ENCODE measurements around the gene PEX10. TPM values are rescaled to one million over a fixed set of nuclear protein-coding genes. Genes with fewer than 3 reads are reported as not detected.
A peak's percentile ranks its signal among the peaks of the same experiment; 100 is the strongest.

Gene PEX10
- total RNA-seq (2022) (31.3 and 36.1 TPM in 2 replicates), Bru-seq, nascent RNA (percentile 64 among the genes with signal in this experiment), BruChase-seq, experiment 1, labeled RNA remaining after a 6-hour chase (percentile 65 among the genes with signal in this experiment), BruChase-seq, experiment 2, labeled RNA remaining after a 2-hour chase (percentile 55 among the genes with signal in this experiment)
- long read RNA-seq, transcript PEX10-202 (6 exons, 1,997 nt) = major isoform, 52 of 72 reads
- long read RNA-seq, partial matches to known transcripts = 2 of 72 reads
- long read RNA-seq, other reads (novel, unspliced or antisense) = 16 of 72 reads

DNA sequence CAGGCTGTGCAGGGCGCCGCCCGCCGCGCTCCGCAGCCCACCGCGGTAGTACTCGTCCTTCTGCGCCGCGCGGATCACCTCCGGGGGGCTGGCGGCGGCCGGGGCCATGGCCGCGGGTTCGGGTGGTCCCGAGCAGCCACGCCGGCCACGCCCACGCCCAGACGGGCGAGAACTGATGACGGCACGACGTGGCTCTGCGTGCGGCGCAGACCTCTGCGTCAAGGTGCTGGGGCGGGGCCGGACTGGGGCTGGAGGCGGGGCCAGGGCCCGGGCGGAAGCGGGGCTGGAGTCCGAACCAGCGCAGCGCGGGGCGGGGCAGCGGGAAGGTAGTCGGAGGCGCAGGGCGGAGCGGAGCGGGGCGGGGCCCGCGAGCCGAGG is at the start of gene PEX10:
Gene PEX10, minus strand, starts transcription at position 170 of the 378 bp plus-strand sequence. Its CDS starts 62 bp downstream, at position 108.
- POLR2A ChIA-PET = interaction anchor here (0.8 to 2.9 kb wide), 8 partner anchors 16 to 1277 kb away, joined by 3 to 22 read pairs (median 6); partner anchors contain the start of gene PANK4
- peaks cover 2% of the 10 kb centered on the region for H3K36me3 Mint-ChIP-seq (ENCODE audit: insufficient read depth, unreplicated experiment)
- H3K4me1 Mint-ChIP-seq (ENCODE audit: insufficient read depth, unreplicated experiment) = peaks cover 8% of the 10 kb centered on the region

GRCh38 chr1:2460996-2461751 is 48.8 kb upstream of the PEX10 start:
- H3K9me3 Mint-ChIP-seq (ENCODE audit: unreplicated experiment) = no peaks in the 10 kb centered on the region
- peaks cover 6% of the 10 kb centered on the region for H3K4me1 Mint-ChIP-seq (ENCODE audit: insufficient read depth, unreplicated experiment)
- H3K27ac Mint-ChIP-seq (ENCODE audit: low read depth, unreplicated experiment) = no peak overlapping the region
- CTCF ChIA-PET = interaction anchor here (0.7 kb wide), 1 partner anchor 12 kb away, joined by 3 read pairs; no protein-coding TSS in a partner anchor
- no TSS peak for BruUV-seq (replicated peaks)
- peaks cover 5% of the 10 kb centered on the region for H3K36me3 Mint-ChIP-seq (ENCODE audit: insufficient read depth, unreplicated experiment)
- intact Hi-C loops (cut with micrococcal nuclease) = no loop called here
- TF ChIP-seq, protein P1, sequence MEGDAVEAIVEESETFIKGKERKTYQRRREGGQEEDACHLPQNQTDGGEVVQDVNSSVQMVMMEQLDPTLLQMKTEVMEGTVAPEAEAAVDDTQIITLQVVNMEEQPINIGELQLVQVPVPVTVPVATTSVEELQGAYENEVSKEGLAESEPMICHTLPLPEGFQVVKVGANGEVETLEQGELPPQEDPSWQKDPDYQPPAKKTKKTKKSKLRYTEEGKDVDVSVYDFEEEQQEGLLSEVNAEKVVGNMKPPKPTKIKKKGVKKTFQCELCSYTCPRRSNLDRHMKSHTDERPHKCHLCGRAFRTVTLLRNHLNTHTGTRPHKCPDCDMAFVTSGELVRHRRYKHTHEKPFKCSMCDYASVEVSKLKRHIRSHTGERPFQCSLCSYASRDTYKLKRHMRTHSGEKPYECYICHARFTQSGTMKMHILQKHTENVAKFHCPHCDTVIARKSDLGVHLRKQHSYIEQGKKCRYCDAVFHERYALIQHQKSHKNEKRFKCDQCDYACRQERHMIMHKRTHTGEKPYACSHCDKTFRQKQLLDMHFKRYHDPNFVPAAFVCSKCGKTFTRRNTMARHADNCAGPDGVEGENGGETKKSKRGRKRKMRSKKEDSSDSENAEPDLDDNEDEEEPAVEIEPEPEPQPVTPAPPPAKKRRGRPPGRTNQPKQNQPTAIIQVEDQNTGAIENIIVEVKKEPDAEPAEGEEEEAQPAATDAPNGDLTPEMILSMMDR (IDR thresholded peaks at IDR 0.05; ENCODE audit: unreplicated experiment) = no peak
- POLR2A ChIA-PET = no interaction called here
- H3K4me3 Mint-ChIP-seq (ENCODE audit: unreplicated experiment) = no peak overlapping the region
- no peak for DNase-seq (ENCODE audit: unreplicated experiment)
- no peaks in the 10 kb centered on the region for H3K27me3 Mint-ChIP-seq (ENCODE audit: insufficient read depth, unreplicated experiment)

More for the DNA sequence above, at the start of gene PEX10:
- Mint-ChIP-seq H3K27me3 (ENCODE audit: insufficient read depth, unreplicated experiment) (no peaks in the 10 kb centered on the region), H3K9me3 (ENCODE audit: unreplicated experiment) (no peaks in the 10 kb centered on the region), H3K27ac (ENCODE audit: low read depth, unreplicated experiment) (peak within 1 kb of the TSS; percentile 87), H3K4me3 (ENCODE audit: unreplicated experiment) (peak within 1 kb of the TSS; percentile 75)
- TF ChIP-seq, protein P1 (IDR thresholded peaks at IDR 0.05; ENCODE audit: unreplicated experiment) = no peak
- CTCF ChIA-PET = interaction anchor here (0.6 to 1.7 kb wide), 5 partner anchors 29 to 218 kb away, joined by 3 to 13 read pairs (median 3); partner anchors contain the start of gene FAAP20
- peak; percentile 94 for DNase-seq (ENCODE audit: unreplicated experiment)
- no TSS peak for BruUV-seq (replicated peaks)
- intact Hi-C loops (cut with micrococcal nuclease) = no loop called here

DNA sequence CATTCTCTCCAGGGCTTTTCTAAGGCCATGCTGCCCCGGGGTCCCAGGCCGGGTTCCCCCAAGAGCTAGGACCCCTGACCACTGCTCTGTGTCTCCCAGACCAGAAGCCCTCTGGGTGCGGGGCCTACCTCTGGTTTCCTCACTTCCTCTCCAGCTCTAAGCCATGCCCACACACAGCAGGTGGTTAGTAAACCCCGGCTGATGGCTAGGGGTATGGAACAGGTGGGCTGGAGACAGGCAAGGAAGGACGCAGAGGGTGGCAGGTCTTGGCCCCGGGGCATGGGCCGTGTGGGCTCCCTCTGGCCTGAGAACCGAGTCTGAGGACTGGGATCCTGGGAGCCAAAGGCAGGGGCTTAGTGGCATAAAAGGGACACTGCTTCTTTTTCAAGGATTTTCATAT is 47.8 kb upstream of the PEX10 start:
- no peak overlapping the region for H3K4me3 Mint-ChIP-seq (ENCODE audit: unreplicated experiment)

More for the DNA sequence above, 47.8 kb upstream of the PEX10 start:
- BruUV-seq (replicated peaks) = no TSS peak
- peaks cover 6% of the 10 kb centered on the region for H3K4me1 Mint-ChIP-seq (ENCODE audit: insufficient read depth, unreplicated experiment)
- intact Hi-C loops (cut with micrococcal nuclease) = no loop called here
- H3K27me3 Mint-ChIP-seq (ENCODE audit: insufficient read depth, unreplicated experiment) = no peaks in the 10 kb centered on the region
- ChIA-PET POLR2A (no interaction called here), CTCF (interaction anchor here (0.5 kb wide), 1 partner anchor 993 kb away, joined by 4 read pairs; no protein-coding TSS in a partner anchor)
- DNase-seq (ENCODE audit: unreplicated experiment) = no peak
- no peaks in the 10 kb centered on the region for H3K9me3 Mint-ChIP-seq (ENCODE audit: unreplicated experiment)
- peaks cover 5% of the 10 kb centered on the region for H3K36me3 Mint-ChIP-seq (ENCODE audit: insufficient read depth, unreplicated experiment)
- H3K27ac Mint-ChIP-seq (ENCODE audit: low read depth, unreplicated experiment) = no peak overlapping the region
- TF ChIP-seq, protein P1 (IDR thresholded peaks at IDR 0.05; ENCODE audit: unreplicated experiment) = no peak
